DOHH2 (cell line): ENCODE results near the gene MYLK3.

ENCODE experiments used
- H3F3A ChIP-seq: fragments of 200-600 bp; sonication (generic), shearing (Covaris generic); 2 replicates; pipeline ENCODE4 v1.6.0; 2016; ENCODE audit warnings: antibody characterized with exemption, mild to moderate bottlenecking; ENCODE audit not compliant: control insufficient read depth, insufficient read depth
- H3K27ac ChIP-seq: fragments of 200-600 bp; sonication (generic); 2 replicates; pipeline ENCODE4 v1.5.1; 2014; ENCODE audit warnings: low read depth, mild to moderate bottlenecking, low read length, moderate library complexity
- H3K27me3 ChIP-seq: fragments of 200-600 bp; sonication (generic); 2 replicates; pipeline ENCODE4 v1.6.1; 2014; ENCODE audit warnings: mild to moderate bottlenecking, low read length, mixed read lengths; ENCODE audit not compliant: control insufficient read depth
- H3K36me3 ChIP-seq: fragments of 200-600 bp; sonication (generic); 2 replicates; pipeline ENCODE4 v1.6.1; 2014; ENCODE audit warnings: mild to moderate bottlenecking, low read length, moderate library complexity, mixed read lengths; ENCODE audit not compliant: control insufficient read depth
- H3K4me1 ChIP-seq: fragments of 200-600 bp; sonication (generic); 2 replicates; pipeline ENCODE4 v1.6.1; 2014; ENCODE audit warnings: mild to moderate bottlenecking, low read length, mixed read lengths; ENCODE audit not compliant: control insufficient read depth
- H3K4me2 ChIP-seq: fragments of 200-600 bp; sonication (generic); 2 replicates; pipeline ENCODE4 v1.6.0; 2014; ENCODE audit warnings: mild to moderate bottlenecking, low read length, moderate library complexity
- H3K4me3 ChIP-seq: fragments of 200-600 bp; sonication (generic); 2 replicates; pipeline ENCODE4 v1.5.1; 2014; ENCODE audit warnings: mild to moderate bottlenecking, low read length, mixed read lengths
- H3K79me2 ChIP-seq: fragments of 200-600 bp; sonication (generic); 2 replicates; pipeline ENCODE4 v1.6.1; 2014; ENCODE audit warnings: mild to moderate bottlenecking, low read length, mixed read lengths; ENCODE audit not compliant: control insufficient read depth
- H3K9me2 ChIP-seq: fragments of 200-600 bp; sonication (generic); replicated peaks from 2 replicates; pipeline ENCODE4 v1.6.1; 2014; ENCODE audit warnings: mild to moderate bottlenecking, low read length, mixed read lengths; ENCODE audit not compliant: control insufficient read depth
- H3K9me3 ChIP-seq: fragments of 200-600 bp; sonication (generic); 2 replicates; pipeline ENCODE4 v1.6.1; 2014; ENCODE audit warnings: antibody characterized with exemption, low read length, mixed read lengths; ENCODE audit not compliant: control insufficient read depth, insufficient read depth
- H4K20me1 ChIP-seq: fragments of 200-600 bp; sonication (generic); 2 replicates; pipeline ENCODE4 v1.6.0; 2014; ENCODE audit warnings: low read depth, mild to moderate bottlenecking, antibody characterized with exemption, low read length, moderate library complexity; ENCODE audit not compliant: control insufficient read depth, insufficient read depth
- CTCF ChIP-seq: fragments of 200-600 bp; sonication (generic); IDR thresholded peaks from one replicate; pipeline ENCODE4 v1.5.1; 2014; ENCODE audit warnings: antibody characterized with exemption, mild to moderate bottlenecking, low read depth, low read length; ENCODE audit not compliant: poor library complexity, severe bottlenecking
- EZH2phosphoT487 ChIP-seq: fragments of 200-600 bp; sonication (generic); IDR thresholded peaks from 2 replicates; pipeline ENCODE4 v1.6.1; 2017; ENCODE audit warnings: borderline replicate concordance, mild to moderate bottlenecking, antibody characterized with exemption, low read length, moderate library complexity, mixed read lengths

Gene MYLK3

GRCh38 chr16:46730126-46730525 lies 18.0 kb downstream of the MYLK3 start:
- H3K4me1 ChIP-seq, result no peaks in the 10 kb centered on the region
- no peak for TF ChIP-seq EZH2phosphoT487
- no peak for TF ChIP-seq CTCF
- no peak overlapping the region for H3K4me3 ChIP-seq
- H3K27ac ChIP-seq, result no peak overlapping the region
- H3K4me2 ChIP-seq, result no peak overlapping the region
- H3F3A ChIP-seq, result no peaks in the 10 kb centered on the region
- no peaks in the 10 kb centered on the region for H3K36me3 ChIP-seq
- no peaks in the 10 kb centered on the region for H3K9me2 ChIP-seq
- H3K9me3 ChIP-seq, result peaks cover 7% of the 10 kb centered on the region
- H4K20me1 ChIP-seq, result no peaks in the 10 kb centered on the region
- H3K79me2 ChIP-seq, result no peaks in the 10 kb centered on the region
- H3K27me3 ChIP-seq, result no peaks in the 10 kb centered on the region

- TF ChIP-seq EZH2phosphoT487 (no peak), CTCF (no peak)
- no peaks in the 10 kb centered on the region for H4K20me1 ChIP-seq
- no peak overlapping the region for H3K4me3 ChIP-seq
- H3K9me2 ChIP-seq, result no peaks in the 10 kb centered on the region
- H3K4me2 ChIP-seq, result no peak overlapping the region
- no peaks in the 10 kb centered on the region for H3K27me3 ChIP-seq
- no peaks in the 10 kb centered on the region for H3F3A ChIP-seq
- H3K9me3 ChIP-seq, result peaks cover 8% of the 10 kb centered on the region
- no peaks in the 10 kb centered on the region for H3K79me2 ChIP-seq
- H3K27ac ChIP-seq, result no peak overlapping the region
- no peaks in the 10 kb centered on the region for H3K4me1 ChIP-seq
- no peaks in the 10 kb centered on the region for H3K36me3 ChIP-seq
Measured at GRCh38 chr16:46729326-46729995, 18.7 kb downstream of the MYLK3 start.

- Histone ChIP-seq H3F3A (no peaks in the 10 kb centered on the region), H3K4me3 (no peak overlapping the region), H3K4me1 (no peaks in the 10 kb centered on the region), H4K20me1 (no peaks in the 10 kb centered on the region), H3K27ac (no peak overlapping the region), H3K9me3 (peaks cover 8% of the 10 kb centered on the region), H3K4me2 (no peak overlapping the region), H3K27me3 (no peaks in the 10 kb centered on the region), H3K79me2 (no peaks in the 10 kb centered on the region), H3K9me2 (no peaks in the 10 kb centered on the region), H3K36me3 (no peaks in the 10 kb centered on the region)
- TF ChIP-seq CTCF (no peak), EZH2phosphoT487 (no peak)
Measured at GRCh38 chr16:46728806-46729205, 19.3 kb downstream of the MYLK3 start.
